ENCODE data around the gene CRYBA4.
"Not testable (repeated sequence)": the region's sequence is repeated elsewhere in the genome, so short reads cannot be mapped to it uniquely, and the experiment has no call there.

Gene CRYBA4

DNA sequence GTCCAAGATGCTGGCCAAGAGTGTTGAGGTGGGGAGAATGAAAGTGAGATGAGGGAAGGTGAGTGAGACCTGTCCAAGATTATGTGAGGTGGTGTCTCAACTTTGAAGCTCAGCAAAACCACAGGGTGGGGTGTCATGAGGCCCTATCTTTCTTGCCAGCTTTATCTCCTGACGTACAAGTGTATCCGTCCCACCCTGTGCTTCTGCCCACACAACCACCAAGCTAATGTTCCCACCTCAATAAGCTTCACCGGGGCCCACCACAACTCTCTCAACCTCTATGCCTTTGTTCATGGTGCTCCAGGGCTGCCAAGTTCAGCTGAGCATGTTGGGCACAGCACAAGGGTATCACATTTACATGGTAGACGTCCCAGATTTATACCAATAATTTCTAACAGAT is 24.7 kb upstream of the CRYBA4 start:
- no peak for DNase-seq (ENCODE audit: low read depth)

DNA sequence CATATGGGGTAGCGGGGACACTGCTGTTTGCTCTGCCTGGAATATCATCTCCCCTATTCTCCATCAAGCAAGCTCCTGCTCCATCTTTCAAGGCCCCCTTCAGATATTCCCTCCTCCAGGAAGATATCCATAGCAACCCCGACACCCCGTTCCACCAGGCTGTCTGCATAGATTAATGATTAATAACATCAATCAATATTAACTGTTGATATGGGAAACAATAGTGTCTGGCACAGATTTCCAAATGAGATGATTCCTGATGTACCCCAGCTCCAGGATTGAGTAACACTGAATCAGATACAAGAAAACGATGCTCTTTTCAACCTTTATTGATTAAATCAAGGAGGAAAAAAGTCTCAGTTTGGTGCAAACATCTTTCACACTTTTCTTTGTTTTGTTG is 24.3 kb upstream of the CRYBA4 start:
- no peak for DNase-seq (ENCODE audit: low read depth)

- DNase-seq (ENCODE audit: low read depth): no peak
These were observed 22.3 kb upstream of the CRYBA4 start for GRCh38 chr22:26599505-26599904.

DNA sequence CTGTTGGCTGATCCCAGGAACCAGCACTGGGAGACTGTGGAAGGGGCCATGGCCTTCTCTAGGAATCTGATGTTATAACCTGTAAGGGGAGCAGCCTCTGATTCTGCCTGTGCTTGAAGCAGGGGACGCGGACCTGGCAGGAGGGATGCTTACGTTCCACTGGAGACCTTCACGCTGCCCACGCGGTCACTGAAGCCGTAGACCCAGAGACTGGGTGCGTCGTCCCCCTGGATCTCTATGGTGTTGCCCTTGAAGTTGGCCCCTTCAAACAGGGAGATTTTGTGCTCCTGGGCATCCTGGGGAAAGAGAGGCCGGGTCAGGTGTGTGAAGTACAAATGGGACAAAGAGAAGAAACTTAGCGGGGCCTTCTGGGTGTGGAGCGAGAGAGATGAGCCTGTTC is 20.0 kb upstream of the CRYBA4 start:
- no peak for DNase-seq (ENCODE audit: low read depth)

GRCh38 chr22:26602127-26602526 is 19.6 kb upstream of the CRYBA4 start:
- no peak for DNase-seq (ENCODE audit: low read depth)

GRCh38 chr22:26604368-26604767 is 17.4 kb upstream of the CRYBA4 start:
- DNase-seq (ENCODE audit: low read depth): no peak

DNA sequence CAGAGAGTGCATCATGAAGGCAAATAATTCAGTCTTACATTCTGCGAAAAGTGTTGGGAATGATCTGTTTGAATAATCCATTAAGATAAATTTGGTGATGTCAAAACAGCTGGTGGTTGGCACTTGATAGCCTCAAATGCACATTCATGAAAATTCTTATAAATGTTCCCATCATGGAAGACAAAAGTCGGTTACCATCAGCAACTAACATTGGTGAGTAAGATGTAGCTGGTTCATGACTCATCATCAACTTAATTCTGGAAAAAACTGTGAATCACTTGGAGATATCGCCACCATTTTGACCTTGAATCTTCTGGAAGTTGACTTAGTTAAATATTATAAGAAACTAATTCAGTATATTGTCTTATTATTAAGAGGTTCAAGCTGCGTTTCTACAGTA is 15.2 kb upstream of the CRYBA4 start:
- peak; percentile 75 for DNase-seq (ENCODE audit: low read depth)

- DNase-seq (ENCODE audit: low read depth): no peak
These were observed 13.6 kb upstream of the CRYBA4 start for GRCh38 chr22:26608129-26608528.

DNA sequence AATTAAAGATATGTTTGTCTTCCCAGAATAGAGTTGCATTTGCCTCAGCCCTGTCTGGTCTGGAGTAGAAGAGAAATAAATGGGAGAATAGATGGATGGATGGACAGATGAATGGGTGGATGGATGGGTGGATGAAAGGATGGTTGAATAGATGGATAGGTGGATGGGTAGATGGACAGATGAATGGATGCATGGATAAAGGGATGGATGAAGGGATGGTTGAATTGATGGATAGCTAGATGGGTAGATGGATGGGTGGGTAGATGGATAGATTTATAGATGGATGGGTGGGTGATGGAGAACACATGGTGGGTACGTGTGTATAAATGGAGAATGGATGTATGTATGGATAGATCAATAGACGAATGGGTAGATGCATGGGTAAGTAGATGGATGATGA is 12.5 kb upstream of the CRYBA4 start:
- DNase-seq (ENCODE audit: low read depth): no peak

DNA sequence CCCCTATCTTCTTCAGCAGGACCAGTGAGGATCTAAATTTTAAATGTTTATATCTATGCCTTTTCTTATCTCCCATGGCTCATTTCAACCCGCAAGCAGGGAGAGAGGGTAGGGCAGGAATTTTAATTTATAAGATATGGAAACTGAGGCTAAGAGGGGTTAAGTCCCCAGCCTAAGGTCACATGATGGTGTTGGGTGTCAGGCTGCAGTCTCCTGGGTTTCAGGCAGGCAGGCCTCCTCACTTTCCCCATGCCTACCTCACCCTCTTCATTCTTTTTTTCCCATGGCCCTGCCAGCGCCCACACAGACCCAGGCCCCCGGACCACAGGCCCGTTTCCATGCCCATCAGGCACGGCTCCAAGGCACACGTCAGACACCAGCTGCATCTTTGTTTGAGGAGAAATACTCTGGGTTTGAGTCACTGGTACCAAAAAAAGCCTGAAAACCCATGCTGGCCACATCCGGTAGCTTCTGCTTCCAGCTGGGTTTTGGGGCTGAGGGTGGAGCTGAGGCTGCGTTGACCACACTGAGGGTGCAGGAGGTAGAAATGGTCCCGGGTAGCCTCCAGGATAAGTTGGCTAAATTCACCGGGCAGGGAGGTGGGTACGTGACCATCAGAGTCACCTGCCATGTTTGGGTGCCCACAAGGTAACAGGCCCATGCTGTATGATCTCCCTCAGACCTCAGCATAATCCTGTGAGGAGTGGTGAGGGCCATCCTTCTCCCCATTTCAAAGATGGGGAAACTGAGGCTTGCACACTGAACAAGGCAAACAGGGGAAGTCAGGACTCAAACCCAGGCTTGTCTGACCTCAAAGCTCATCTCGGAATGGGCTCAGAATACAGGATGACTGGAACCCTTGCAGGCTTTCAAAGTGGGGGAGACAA is 11.4 kb upstream of the CRYBA4 start:
- DNase-seq (ENCODE audit: low read depth): peak; percentile 96

DNA sequence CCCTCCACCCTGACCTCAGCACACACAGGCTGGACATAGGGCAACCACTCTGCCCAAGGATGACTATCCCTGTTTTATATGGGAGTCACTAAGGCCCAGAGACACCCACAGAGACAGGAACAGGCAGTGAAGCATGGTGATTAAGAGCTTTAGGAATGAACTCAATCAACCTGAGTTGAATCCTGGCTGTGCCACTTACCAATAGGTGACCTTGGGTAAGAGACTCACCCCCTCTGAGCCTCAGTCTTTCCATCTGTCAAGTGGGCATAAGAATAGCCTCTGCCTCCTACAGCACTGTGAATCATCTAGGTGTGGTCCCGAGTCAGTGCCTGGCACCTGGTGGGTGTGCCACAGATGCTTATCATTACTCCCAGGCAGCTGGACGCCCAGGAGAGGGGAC is 10.8 kb upstream of the CRYBA4 start:
- DNase-seq (ENCODE audit: low read depth): peak; percentile 61

DNA sequence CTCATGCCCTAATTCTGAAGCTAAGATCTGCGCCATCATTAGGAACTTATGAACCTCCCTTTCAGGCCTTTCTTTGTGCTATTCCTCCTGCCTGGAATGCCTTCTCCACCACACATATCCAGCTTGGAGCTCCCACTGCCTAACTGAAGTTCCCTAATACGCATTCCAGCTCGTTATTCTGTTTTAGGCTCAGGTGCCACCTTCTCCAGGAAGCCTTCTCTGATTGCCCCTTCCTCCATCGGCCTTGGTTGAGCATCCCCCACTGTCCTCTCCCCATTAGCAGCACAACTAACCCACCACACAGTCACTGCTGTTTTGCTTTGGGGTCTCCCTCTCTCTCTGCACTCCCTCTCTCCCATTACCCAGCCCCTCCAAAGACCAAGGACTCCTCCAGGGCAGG is 9.1 kb upstream of the CRYBA4 start:
- DNase-seq (ENCODE audit: low read depth): no peak

GRCh38 chr22:26613753-26614152 is 8.0 kb upstream of the CRYBA4 start:
- DNase-seq (ENCODE audit: low read depth): not testable (repeated sequence)

DNA sequence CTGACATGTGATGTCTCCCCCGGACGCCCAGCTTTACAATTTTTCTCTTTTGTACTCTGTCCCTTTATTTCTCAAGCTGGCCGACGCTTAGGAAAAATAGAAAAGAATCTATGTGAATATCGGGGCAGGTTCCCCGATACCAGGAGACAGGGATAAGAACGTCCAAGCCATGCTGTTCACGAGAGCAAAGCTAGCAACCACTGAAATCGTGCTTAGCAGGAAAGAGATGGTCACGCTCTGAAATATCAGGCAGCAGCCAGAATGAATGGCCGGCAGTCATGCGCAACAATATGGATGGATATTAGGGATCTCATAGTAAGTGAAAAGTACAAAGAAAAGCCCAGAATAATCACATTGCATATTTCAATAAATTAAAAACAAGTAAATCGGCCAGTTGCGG is 7.4 kb upstream of the CRYBA4 start:
- DNase-seq (ENCODE audit: low read depth): no peak

GRCh38 chr22:26615149-26615548 is 6.6 kb upstream of the CRYBA4 start:
- no peak for DNase-seq (ENCODE audit: low read depth)

DNA sequence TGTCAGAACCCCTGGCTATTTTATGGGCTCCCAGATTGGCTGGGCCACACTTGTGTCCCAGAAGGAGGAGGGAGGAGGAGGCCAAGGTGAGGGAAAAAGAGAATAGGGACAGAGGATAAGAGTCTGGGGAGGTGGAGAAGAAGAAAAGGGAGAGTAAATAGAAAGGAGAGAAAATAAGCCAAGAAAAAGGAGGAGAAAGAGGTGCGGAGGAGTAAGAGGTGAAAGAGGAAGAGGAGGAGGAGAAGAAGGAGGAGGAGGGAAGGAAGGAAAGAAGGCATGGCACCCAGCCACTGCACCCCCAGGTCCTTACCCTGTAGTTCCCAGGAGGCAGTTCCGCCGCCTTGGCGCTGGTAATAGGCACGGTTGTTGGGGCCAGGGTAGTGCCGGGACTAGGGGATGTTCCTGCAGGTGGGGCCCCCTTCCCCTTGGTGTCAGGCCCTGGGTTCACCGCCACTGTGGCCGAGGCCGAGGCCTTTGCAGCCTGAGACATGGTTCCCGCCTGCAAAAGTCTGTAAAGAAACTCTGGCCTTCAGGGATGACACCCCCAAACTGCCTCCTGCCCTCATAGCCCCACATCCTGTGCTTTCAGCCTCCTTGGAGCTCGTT is 5.8 kb upstream of the CRYBA4 start:
- DNase-seq (ENCODE audit: low read depth): no peak

DNA sequence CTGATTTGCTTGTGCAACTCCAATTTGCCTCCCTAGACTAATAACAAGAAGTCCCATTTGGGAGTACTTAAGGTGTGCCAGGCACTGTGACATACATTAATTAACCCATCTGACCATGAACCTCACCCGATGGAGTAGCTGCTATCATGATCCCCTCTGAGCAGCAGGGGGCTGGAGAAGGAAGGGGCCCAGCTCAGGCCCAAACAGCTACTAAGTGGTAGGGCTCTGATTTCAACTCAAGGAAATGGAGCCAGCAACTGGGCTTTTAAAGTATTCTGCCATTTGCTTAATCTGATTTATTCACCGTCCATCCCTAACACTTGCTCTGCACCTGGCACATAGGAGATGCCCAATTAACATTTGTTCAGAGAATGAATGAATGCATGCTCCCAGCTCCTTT is 5.1 kb upstream of the CRYBA4 start:
- no peak for DNase-seq (ENCODE audit: low read depth)

- DNase-seq (ENCODE audit: low read depth): peak; percentile 27
These were observed 4.2 kb upstream of the CRYBA4 start, which contains the start of gene CRYBB1 for GRCh38 chr22:26617271-26618199. Gene CRYBB1, minus strand, starts transcription at chr22:26618027. Its CDS starts 1,708 bp downstream, at chr22:26616319.

GRCh38 chr22:26618455-26618854 is 3.3 kb upstream of the CRYBA4 start:
- no peak for DNase-seq (ENCODE audit: low read depth)

DNA sequence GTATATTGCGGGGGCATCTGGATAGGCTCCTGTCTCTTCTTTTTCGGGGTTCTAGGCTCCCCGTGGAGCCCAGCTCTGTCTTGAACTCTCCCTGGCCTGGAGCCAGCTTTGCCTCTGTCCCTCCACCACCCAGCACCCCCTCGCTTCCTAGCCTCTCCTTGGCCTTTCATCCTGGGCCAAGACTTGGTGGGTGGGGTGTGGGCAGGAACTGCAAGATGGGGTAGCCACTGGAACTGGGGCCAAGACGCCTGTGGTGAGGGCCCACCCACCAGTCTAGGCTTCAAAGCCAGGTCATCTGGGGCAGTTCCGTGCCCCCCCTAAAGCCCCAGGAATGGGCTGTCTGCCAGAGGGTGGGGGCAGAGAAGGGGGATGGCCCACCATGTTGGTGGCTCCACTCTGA is 2.3 kb upstream of the CRYBA4 start:
- no peak for DNase-seq (ENCODE audit: low read depth)

DNA sequence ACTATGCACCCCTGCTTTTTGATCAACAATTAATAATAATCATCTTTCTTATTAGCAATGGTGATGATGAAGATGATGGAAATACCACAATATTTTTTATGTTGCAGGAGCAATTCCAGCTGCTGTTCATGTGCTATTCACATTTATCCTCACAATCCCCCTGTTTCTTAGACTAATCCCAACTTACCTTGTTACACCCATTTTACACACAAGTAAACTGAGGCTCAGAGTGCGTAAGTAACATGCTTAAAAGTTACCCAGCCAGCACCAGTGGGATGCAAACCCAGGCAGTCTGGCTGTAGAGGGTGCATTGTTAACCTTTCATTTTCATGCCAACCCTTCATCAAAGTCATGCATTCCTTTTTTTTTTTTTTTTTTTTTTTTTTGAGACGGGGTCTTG is 1.6 kb upstream of the CRYBA4 start:
- DNase-seq (ENCODE audit: low read depth): no peak

DNA sequence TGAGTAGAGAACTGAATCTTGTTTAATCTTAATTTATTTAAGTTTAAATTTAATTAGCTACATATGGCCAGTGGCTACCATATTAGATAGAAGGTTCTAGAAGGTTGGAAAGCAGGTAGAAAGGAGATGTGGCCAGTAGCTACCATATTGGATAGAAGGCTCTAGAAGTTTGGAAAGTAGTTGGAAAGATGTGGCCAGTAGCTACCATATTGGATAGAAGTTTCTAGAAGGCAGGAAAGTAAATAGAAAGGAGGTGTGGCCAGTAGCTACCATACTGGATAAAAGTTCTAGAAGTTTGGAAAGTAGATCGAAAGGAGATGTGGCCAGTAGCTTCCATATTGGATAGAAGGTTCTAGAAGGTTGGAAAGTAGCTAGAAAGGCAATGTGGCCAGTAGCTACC is 2.2 kb downstream of the CRYBA4 start:
- no peak for DNase-seq (ENCODE audit: low read depth)

DNA sequence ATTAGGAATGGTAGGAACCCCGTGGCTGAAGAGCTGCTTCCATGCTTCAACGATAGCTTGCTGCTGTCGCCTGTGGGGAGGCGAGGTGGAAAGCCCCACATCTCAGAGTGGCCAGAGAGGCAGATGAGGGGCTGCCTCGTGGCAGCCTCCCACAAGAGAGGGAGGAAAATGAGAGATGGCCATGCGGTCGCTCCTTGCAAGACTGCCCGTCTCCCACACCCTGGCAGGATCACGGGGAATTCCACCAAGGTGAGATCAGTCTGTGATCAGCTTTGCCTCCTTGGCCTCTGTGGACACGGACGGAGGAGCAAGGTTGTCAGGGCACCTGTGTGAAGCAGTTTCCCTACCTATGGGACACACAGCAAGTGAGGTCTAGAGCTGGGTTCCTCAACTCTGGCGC is 3.0 kb downstream of the CRYBA4 start:
- DNase-seq (ENCODE audit: low read depth): no peak
